ENCODE data around the gene DMBX1.
A peak's percentile ranks its signal among the peaks of the same experiment; 100 is the strongest.

The DMBX1 gene

DNA sequence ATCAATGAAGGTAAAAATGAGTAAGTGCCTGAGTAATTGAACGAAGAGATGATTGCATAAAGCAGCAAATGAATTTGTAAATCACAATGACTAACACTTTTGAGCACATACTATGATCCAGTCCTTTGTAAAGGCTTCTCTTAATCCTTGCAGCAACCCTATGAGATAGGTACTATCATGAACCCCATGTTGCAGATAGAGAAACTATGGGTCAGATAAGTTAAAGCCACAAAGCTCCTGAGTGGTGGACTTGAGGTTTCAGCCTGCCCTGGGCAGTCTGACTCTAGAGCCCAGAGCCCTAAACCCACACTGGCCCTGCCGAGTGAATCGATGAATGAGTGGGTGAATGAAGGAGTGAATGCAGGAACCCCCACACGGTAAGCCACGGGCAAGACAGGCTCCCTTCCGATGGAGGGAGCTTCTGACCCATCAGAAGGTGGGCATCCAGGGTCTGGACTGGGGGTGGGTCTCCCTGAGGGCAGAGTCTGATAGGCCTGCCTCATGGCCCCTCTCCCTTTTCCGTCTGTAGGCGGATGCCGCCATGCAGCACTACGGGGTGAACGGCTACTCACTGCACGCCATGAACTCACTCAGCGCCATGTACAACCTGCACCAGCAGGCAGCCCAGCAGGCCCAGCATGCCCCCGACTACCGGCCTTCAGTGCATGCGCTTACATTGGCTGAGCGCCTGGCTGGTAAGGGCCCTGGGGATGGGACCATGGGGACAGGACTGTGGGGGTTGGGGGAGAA lies 17.0 kb downstream of the DMBX1 start:
- no peak for DNase-seq (ENCODE audit: low read depth)

DNA sequence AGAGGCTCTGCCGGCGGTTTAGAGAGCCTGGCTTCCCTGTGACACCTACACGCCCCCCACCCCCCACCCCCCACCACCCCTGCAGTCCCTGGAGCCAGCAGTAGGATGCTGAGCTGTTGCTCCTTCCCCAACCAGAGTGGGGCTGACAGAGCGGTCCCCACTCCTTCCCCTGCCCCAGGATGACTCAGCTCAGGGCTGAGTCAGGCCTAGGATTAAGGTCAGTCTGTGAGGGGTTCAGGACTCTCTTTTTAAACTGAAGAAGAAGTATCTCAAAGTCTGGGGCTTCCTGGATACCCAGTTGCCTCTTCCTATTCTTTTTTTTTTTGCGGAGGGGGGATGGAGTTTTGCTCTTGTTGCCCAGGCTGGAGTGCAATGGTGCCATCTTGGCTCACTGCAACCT lies 19.1 kb downstream of the DMBX1 start:
- DNase-seq (ENCODE audit: low read depth) = no peak

DNA sequence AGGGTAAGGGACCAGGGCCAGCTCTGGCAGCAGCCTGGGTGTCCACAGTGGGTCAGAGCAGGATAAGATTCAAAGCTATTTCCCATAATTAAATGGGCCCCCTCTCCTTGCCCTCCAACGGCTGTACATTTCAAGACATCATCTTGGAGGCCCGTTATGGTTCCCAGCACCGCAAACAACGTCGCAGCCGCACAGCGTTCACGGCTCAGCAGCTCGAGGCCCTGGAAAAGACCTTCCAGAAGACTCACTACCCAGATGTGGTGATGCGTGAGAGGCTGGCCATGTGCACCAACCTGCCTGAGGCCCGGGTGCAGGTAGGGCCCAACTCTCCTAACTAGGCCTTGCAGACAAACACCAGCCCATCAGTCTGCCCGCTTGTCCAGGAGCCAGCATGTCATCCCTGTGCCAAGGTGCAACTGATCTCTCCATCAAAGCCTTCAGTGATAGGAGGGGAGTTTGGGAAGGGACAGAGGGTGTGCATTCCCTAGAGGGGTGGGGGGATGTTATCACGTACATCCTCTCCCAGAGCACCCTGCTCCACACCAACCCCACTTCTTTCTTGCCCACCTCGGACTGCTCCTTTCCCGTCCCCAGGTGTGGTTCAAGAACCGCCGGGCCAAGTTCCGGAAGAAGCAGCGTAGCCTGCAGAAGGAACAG lies 20.8 kb downstream of the DMBX1 start:
- DNase-seq (ENCODE audit: low read depth) = no peak

DNA sequence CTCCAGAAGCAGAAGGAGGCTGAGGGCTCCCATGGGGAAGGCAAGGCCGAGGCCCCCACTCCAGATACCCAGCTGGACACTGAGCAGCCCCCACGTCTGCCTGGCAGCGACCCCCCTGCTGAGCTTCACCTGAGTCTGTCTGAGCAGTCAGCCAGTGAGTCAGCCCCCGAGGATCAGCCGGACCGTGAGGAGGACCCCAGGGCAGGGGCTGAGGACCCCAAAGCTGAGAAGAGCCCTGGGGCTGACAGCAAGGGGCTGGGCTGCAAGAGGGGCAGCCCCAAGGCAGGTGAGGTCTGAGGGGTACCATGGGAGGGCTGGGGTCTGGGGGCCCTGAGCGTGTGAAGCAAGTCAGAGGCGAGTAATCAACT lies 21.3 kb downstream of the DMBX1 start:
- DNase-seq (ENCODE audit: low read depth) = no peak

DNA sequence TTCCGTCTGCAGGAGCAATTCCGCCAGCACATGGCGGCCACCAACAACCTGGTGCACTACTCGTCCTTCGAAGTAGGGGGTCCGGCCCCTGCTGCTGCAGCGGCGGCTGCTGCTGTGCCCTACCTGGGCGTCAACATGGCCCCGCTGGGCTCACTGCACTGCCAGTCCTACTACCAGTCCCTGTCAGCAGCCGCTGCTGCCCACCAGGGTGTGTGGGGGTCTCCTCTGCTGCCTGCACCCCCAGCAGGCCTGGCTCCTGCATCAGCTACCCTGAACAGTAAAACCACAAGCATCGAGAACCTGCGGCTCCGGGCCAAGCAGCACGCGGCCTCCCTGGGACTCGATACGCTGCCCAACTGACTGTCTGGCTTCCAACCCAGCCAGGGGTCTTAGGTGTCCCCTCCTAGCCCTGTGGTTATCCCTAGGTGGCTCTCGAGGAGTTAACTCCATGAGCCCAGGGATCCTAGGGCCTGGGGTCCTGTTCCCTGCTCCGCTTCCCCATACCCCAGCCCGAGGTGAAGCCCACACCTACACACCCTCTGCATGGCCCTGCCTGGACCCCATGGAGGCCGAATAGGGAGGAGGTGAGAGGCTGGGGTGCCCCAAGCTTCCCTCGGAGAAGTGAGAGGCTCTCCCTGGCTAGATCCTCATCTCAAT lies 22.6 kb downstream of the DMBX1 start:
- DNase-seq (ENCODE audit: low read depth) = no peak

DNA sequence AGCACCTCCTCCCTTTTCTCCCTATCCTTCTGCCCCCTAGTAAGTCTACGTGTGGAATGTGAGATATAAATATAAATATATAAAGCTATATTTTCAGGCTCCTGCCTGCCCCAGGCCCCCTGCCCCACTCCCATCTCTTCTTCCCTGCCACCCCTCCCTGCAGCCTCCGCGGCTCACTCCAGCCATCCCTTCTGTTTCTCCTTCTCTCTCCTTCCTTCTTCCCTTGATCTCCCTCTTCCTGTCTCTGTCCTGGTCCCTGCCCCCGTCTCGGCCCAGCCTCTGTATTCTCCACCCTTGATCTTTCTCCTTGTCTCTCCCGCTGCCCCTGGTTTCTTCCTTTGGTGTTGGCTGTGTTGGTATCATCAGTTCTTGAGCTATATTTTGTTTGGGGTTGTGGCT lies 23.2 kb downstream of the DMBX1 start:
- no peak for DNase-seq (ENCODE audit: low read depth)

DNA sequence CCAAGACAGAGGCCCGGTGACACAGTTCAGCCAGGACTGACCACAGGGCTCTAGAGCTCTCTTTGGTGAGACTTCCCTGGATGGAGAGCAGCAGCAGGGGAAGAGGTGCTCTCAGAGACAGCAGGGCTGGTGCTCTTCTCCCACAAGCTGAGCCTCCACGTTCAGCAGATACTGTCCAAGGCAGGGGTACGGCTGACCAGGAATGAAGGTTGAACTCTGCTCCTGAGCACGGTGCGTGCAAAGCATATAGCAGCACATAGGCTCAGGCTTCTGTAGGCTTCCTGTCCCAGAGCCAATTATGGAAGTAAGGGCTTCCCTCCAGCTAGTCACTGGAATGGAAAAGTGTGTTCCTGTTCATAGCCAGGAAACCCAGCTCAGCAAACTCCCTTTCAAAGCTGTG lies 23.9 kb downstream of the DMBX1 start:
- DNase-seq (ENCODE audit: low read depth) = no peak

DNA sequence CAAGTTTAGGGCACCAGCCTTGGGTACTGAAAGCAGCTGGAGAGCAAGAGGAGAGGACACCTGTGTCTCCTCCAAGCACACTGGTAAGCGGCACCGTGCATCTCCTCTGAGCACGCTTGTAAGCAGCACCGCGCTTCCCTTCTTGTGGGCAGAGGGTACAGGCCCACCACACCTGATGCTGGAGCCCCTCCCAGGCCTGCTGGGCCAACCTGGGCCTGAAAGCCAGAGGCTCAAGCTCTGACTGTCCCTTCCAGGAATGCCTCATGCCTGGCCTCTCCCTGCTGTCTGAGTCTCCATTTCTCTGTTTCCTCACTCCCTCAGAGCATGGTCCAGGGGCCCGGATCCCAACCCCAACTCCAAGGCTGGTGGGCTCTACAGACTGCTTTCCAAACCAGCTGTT lies 25.9 kb downstream of the DMBX1 start:
- no peak for DNase-seq (ENCODE audit: low read depth)

DNA sequence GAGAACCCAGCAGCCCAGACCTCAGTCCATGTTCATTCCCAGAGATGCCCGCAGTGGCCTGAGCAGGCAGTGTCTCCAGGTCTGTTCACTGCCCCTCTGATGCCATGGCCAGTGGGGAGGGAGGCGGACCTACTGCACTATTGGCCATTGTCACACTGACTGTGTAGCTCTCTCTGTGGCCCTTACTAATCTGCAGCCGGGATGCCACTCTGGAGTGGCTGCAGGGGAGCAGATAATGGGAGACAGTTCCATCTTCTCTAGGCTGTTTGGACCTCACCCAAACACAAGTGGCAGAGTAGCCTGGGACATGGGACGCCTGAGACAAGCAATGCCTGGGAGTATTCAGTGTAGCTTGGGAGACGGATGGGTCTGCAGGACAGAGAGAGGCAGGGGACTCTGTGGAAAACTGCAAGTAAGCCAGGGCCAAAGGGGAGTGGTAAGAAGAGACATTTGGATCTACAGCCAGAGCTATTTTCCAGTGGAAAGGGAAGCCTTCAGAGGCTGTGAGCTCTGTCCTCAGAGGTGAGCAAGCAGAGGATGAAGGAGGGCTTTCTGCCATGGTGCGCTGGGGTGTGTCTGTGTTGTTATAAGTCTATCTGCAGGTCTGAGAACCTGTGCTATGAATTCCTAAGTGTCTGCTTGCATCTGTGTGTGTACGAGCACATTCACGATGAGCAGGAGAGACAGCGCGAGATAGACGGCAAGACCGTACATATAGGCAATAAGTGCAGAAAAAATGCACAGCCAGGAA lies 26.7 kb downstream of the DMBX1 start:
- DNase-seq (ENCODE audit: low read depth) = no peak

DNA sequence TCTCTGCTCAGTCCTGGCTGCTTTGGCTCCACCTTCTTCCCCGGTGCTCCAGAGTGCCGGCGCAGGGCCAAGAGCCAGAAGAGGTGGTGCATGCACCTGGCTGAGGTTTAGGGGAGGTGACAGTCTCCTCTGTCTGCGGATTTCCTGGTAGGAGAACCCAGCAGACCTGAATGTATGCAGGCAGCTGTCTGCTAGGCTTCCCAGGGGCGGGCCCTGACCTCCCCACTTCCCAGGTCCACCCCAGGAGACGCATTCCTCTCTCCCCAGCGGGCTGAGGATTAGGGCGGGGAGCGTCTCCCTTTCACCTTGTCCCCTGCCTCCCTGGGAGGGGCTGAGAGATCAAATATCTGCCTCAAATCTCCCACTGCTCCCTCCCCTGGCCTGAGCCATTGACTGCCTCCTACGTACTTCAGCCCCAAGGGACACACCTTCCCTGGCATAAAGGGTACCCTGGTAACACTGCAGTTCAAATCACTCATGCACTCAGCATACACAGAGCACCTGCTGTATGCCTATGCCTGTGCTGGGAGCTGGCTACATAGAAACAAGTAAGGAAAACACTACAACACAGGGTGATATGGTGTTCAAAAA lies 27.5 kb downstream of the DMBX1 start:
- no peak for DNase-seq (ENCODE audit: low read depth)

DNA sequence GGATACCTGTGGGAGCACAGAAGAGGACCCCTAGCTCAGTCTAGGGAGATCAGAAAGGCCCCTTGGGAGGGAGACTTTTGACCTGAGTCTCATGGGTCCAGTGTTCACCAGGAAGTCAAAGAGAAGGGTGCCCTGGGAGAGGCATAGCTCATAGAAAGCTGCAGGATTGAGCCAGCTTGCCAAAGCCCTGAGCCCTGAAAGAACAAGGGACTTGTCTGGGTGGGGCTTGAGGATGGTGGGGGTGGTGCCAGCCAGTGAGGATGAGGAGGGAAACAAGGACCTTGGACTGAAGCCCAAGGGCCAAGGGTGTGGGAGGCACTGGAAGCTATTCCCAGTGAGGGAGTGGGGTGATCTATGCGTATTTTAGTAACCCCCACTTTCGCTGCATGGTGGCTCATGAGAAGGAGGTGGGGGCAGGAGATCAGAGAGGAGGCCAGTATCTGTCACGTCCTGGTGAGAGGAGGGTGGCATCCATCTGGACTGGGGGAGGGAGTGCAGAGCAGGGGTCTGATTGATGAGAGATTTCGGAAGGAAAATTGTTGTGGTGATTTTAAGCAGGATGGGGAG lies 28.4 kb downstream of the DMBX1 start:
- no peak for DNase-seq (ENCODE audit: low read depth)

DNA sequence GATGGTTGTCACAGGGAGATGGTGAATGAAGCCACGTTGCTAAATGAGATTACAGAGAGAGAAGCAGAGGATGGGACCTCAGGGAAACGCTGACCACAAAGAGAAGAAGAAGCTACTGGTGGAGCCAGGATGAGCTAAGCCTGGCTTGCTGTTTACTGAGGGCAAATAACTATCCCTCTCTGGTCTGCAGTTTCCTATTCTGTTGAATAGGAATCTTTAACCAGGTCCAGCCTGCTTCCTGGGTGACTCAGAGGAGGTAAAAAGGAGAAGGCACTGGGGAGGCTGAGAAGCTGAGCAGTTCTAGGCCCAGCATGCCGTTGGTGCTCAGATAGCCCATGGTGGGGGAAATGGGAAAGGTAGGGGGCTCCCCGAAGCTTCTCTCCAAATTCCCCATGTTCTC lies 29.6 kb downstream of the DMBX1 start:
- DNase-seq (ENCODE audit: low read depth) = no peak

DNA sequence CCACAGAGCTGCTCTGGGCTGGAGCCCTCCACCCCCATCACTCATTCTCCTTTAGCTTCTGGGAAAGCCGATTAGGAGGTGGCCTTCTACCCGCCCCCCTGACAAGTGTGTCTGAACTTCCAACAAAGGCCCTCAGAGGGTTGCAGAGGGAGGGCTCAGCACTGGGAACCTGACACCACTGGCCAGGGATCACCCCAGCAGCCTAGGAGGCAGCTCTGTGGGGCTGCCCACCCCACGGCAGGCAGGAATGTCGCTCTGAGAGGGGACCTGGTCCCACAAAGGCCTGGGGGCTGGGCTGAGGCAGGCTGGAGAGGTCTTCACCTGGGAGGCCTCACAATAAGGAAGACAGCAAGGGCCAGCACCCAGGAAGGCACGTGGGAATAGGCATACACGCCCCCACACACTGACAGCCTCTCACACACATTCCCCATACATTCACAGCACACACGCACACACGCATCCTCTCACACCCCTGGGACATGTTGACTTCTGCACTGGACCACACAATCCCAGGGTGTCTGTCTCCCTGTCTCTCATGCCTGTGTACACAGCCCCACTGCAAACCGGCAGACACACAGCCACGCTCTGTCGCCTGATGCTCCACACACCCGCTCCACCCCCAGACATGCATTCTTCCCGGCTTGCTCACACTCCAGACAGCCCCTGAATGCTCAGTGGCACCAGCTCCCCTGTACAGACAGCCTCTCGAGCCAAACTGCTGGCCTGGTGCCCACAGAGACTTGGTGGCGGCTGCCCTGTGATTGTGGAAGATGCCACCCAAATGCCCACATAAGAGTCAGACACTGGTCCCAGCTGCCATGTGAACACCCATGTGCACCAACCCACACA lies 30.7 kb downstream of the DMBX1 start:
- DNase-seq (ENCODE audit: low read depth) = peak; percentile 64

DNA sequence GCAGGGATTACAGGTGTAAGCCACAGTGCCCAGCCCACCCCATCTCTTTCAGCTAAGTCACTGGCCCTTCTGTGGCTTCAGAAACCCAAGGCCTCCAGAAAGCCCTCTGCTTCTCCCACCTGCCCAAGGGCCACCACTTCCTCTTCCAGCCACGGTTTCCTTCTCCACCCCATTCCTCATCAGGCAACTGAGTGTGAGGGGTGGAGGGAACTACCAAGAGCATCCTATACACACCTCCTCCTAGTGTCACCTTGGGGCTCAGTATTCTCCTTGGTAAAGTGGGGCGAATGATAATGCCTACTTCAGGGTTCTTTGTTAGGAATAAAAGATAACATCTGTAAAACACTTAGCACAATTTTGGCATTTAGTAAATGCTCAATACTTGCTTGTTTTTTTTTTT lies 31.8 kb downstream of the DMBX1 start:
- no peak for DNase-seq (ENCODE audit: low read depth)

DNA sequence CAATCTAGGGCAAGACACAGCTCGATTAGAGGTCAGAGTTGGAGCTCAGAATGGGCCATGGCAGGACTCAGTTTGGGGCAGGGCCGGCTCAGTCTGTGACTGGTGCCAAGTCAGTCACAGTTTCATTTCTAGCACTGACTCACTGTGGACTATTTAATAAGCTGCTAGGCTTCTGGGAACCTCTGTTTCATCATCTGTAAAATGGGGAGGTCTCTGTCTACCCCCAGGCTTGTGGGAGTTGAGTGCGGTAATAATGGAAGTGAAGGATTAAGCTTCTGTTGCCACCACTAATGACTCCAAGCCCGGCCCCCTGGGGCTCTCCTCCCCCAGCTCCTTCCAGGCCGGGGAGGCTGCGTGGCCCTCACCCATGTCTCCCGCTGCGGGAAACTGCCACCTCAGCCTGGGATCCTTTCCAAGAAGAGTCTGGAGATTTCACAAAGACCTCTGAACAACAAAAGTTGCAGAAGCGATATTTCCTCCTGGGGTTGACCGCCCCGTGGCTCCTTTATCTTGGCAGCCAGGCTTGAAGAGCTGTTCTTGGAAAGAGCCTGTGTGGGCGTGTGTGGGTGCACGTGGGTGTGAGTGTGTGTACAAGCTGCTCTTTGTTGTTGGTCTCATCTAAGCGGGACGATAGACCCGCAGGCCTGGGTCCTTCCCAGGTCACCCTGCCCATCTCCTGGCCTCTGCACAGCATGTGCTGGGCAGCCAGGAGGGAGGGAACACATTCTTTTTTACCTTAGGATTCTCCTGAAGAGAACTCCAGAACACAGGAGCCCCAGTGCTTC lies 32.7 kb downstream of the DMBX1 start:
- no peak for DNase-seq (ENCODE audit: low read depth)

DNA sequence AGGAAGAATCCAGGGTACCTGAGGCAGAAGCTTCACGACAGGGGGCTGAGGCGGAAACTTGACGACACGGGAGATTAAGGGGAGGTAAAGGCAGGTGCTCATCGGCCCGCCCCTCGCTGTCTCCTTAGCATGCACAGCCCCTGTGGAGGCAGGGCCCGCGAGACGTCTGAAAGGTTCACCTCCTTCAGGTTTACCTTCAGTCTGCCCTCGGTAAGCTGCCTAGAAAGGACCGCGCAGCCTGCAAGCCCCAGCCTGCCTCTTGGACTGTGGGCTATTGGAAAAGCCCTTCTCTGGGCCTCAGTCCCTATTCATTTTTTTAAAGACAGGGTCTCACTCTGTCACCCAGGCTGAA lies 33.3 kb downstream of the DMBX1 start:
- no peak for DNase-seq (ENCODE audit: low read depth)

DNA sequence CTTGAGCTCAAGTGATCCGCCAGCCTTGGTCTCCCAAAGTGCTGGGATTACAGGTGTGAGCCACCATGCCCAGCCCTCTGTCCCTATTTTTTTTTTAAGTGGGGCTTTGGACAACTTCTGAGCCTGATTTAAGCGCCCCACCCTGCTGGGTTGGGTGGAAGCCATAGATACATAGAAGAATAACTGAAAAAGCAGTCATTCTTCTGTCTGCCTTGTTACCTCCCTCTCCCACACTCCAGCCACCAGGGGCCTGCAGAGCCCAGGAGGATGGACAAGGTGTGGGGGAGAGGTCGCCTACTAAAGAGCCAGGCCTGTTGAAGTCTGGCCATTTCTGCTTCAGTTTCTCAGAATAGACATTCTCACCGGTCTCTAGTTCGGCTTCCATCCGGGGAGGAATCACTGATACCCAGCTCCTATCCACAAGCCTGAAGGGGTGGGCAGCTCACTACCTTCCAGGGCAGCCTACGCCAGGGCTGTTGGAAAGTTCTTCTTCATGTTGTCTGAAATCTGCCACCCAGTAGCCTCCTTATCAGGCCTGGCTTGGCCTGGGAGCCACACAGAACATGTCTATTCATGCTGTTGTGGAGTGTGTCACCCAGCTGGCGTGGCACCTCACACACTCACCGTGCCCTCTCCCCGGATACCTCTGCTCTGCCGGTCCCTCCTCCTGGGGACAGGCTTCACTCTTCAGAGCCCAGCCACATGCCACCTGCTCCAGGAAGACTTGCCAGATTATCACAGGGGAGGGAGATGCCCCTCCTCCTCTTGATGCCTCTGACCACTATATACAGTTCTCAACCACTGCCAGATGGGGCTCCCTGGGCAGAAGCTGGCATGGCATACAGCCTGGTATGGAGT lies 34.1 kb downstream of the DMBX1 start:
- no peak for DNase-seq (ENCODE audit: low read depth)

DNA sequence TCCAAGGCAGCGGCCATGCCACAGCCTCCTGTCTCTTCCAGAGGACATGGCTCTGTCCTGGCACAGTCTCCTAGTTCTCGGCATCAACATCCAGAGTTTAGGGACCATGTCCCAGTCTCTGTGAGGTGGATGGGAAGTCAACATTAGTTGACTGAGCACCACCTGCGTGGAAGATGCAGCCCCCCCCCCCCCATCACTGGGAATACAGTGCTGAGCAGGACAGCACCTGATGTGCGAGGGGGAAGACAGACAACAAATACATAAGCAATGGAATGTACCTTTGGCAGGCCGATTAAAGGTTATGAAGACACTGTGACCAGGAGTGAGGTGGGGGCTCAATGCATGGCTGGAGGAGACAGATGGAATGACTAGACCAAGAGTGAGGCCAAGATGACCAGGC lies 35.2 kb downstream of the DMBX1 start:
- no peak for DNase-seq (ENCODE audit: low read depth)

DNA sequence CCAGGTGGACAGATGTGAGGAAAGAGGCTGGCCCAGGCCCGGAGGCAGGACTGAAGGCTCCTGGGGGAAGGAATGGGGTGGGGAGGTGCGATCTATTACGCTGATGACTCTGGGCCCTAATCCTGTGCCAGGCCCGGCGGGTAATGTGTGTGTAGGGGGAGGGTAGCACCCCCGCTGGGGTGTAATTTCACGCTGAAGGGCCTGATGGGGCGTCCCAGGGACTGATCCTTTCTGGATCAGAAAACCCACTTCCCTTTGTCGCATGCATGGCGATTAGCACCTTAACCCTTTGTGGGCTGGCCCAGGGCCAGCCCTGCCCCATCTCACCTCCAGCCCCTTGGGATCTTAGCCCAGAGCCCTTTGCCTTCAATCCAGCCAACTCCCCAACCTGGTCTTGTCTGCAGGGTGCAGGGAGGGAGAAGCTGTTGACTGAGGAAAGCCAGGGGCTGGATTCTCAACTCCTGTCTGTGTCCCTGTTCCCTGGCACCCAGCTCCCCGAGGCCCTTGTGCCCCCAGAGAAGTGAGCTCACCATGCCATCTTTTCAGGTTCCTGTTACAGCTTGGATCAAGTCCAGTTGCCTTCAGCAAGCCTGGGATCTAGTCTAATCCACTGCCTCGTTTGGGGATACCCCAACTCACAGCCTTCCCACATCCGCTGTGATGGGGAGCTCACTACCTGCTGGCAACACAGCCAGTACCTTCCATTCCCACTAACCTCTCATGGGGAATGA lies 35.8 kb downstream of the DMBX1 start:
- no peak for DNase-seq (ENCODE audit: low read depth)

All from non-pigmented ciliary epithelial cell (primary cell).